HG02981 (cell line): ENCODE measurements around the gene POU3F1.

Source experiments
- ATAC-seq: cut with Tn5 transposase; IDR thresholded peaks from one replicate; pipeline ENCODE4 v1.9.1; 2021; ENCODE audit warnings: mild to moderate bottlenecking, moderate library complexity; ENCODE audit not compliant: unreplicated experiment

POU3F1 gene

GRCh38 chr1:38046333-38046883, at the start of gene POU3F1:
POU3F1 (minus strand) TSS chr1:38046793; CDS start chr1:38046743, 50 bp downstream.
- ATAC-seq: peak; percentile 1

GRCh38 chr1:38095454-38095931, 48.9 kb upstream of the POU3F1 start:
- ATAC-seq: no peak

GRCh38 chr1:38094711-38095290, 48.2 kb upstream of the POU3F1 start:
- no peak for ATAC-seq

- no peak for ATAC-seq
Observed at GRCh38 chr1:38093569-38094520, 47.3 kb upstream of the POU3F1 start.

- ATAC-seq: no peak
Observed at GRCh38 chr1:38092256-38092655, 45.7 kb upstream of the POU3F1 start.

GRCh38 chr1:38090796-38091195, 44.2 kb upstream of the POU3F1 start:
- no peak for ATAC-seq

- ATAC-seq: no peak
Observed at GRCh38 chr1:38089712-38090360, 43.2 kb upstream of the POU3F1 start.

- no peak for ATAC-seq
Observed at GRCh38 chr1:38088791-38089190, 42.2 kb upstream of the POU3F1 start.

GRCh38 chr1:38088366-38088765, 41.8 kb upstream of the POU3F1 start:
- no peak for ATAC-seq

- no peak for ATAC-seq
Observed at GRCh38 chr1:38087676-38088075, 41.1 kb upstream of the POU3F1 start.

- ATAC-seq: no peak
Observed at GRCh38 chr1:38085666-38086330, 39.2 kb upstream of the POU3F1 start.

- ATAC-seq: no peak
Observed at GRCh38 chr1:38084700-38085099, 38.1 kb upstream of the POU3F1 start.

- ATAC-seq: no peak
Observed at GRCh38 chr1:38084113-38084512, 37.5 kb upstream of the POU3F1 start.

- ATAC-seq: no peak
Observed at GRCh38 chr1:38083541-38083940, 36.9 kb upstream of the POU3F1 start.

- no peak for ATAC-seq
Observed at GRCh38 chr1:38082769-38083263, 36.2 kb upstream of the POU3F1 start.

- no peak for ATAC-seq
Observed at GRCh38 chr1:38079019-38079418, 32.4 kb upstream of the POU3F1 start.

GRCh38 chr1:38077523-38078147, 31.0 kb upstream of the POU3F1 start:
- no peak for ATAC-seq

GRCh38 chr1:38076455-38076854, 29.9 kb upstream of the POU3F1 start:
- no peak for ATAC-seq

- ATAC-seq: no peak
Observed at GRCh38 chr1:38076038-38076437, 29.4 kb upstream of the POU3F1 start.

- ATAC-seq: no peak
Observed at GRCh38 chr1:38075191-38075590, 28.6 kb upstream of the POU3F1 start.
